Hematopoietic multipotent progenitor cell treated with erythropoietin and hydrocortisone succinate and interleukin-3 and kit ligand, for 15 days (in vitro differentiated cells): ENCODE results near the gene CHRM4.

Experiments used
- DNase-seq: peaks from one replicate; pipeline ENCODE4 v3.0.0-alpha.2; 2015; ENCODE audit warnings: low spot score

The CHRM4 gene

GRCh38 chr11:46367244-46367915, 24.2 kb downstream of the CHRM4 start:
- DNase-seq = peak; percentile 68

GRCh38 chr11:46366661-46367161, 24.9 kb downstream of the CHRM4 start:
- DNase-seq = no peak

GRCh38 chr11:46366260-46366659, 25.3 kb downstream of the CHRM4 start:
- DNase-seq = no peak

- DNase-seq = no peak
Measured at GRCh38 chr11:46364791-46365190, 26.8 kb downstream of the CHRM4 start.

GRCh38 chr11:46364056-46364455, 27.5 kb downstream of the CHRM4 start:
- DNase-seq = no peak

GRCh38 chr11:46363455-46364005, 28.0 kb downstream of the CHRM4 start:
- no peak for DNase-seq

GRCh38 chr11:46363031-46363407, 28.6 kb downstream of the CHRM4 start:
- no peak for DNase-seq

GRCh38 chr11:46362156-46363030, 29.2 kb downstream of the CHRM4 start:
- no peak for DNase-seq

GRCh38 chr11:46361283-46362155, 30.1 kb downstream of the CHRM4 start:
- DNase-seq = no peak

GRCh38 chr11:46360878-46361277, 30.7 kb downstream of the CHRM4 start:
- DNase-seq = no peak

GRCh38 chr11:46359953-46360352, 31.6 kb downstream of the CHRM4 start:
- DNase-seq = no peak

GRCh38 chr11:46357483-46357936, 34.1 kb downstream of the CHRM4 start:
- DNase-seq = no peak

- no peak for DNase-seq
Measured at GRCh38 chr11:46356924-46357482, 34.6 kb downstream of the CHRM4 start.

GRCh38 chr11:46353698-46354097, 37.9 kb downstream of the CHRM4 start:
- no peak for DNase-seq

- DNase-seq = peak; percentile 46
Measured at GRCh38 chr11:46352063-46352841, 39.3 kb downstream of the CHRM4 start.

GRCh38 chr11:46351606-46352005, 40.0 kb downstream of the CHRM4 start:
- DNase-seq = no peak

- no peak for DNase-seq
Measured at GRCh38 chr11:46351148-46351547, 40.4 kb downstream of the CHRM4 start.

GRCh38 chr11:46350695-46351094, 40.9 kb downstream of the CHRM4 start:
- DNase-seq = no peak

- no peak for DNase-seq
Measured at GRCh38 chr11:46348566-46349401, 42.8 kb downstream of the CHRM4 start.
